Keratinocyte (primary cell): ENCODE measurements around the gene NOS1AP. TPM values are rescaled to one million over a fixed set of nuclear protein-coding genes. Genes with fewer than 3 reads are reported as not detected.

Source experiments
- DNase-seq: peaks from one replicate; pipeline ENCODE4 v3.0.0-alpha.2; 2011; ENCODE audit warnings: low read depth, missing footprints, low spot score
- FAIRE-seq: peaks from 2 replicates; lab custom pipeline; 2011; peaks lifted over from hg19 to GRCh38; lab: Jason Lieb, UNC
- H2AFZ ChIP-seq: 2 replicates; pipeline ENCODE4 v1.6.0; 2012; ENCODE audit warnings: low read length, control low read depth, inconsistent platforms; ENCODE audit not compliant: control insufficient read depth
- H3K27ac ChIP-seq: 2 replicates; pipeline ENCODE4 v1.5.1; 2011; ENCODE audit warnings: low read length; ENCODE audit not compliant: control insufficient read depth, insufficient read depth
- H3K27me3 ChIP-seq: 3 replicates; pipeline ENCODE4 v1.6.0; 2011; ENCODE audit warnings: low read length; ENCODE audit not compliant: control insufficient read depth, insufficient read depth; ENCODE audit errors: extremely low read depth
- H3K36me3 ChIP-seq, 2 experiments: 2 replicates in 1 of 2; 3 replicates in 1 of 2; pipeline ENCODE4 v1.5.1; 2011; ENCODE audit warnings: low read length in 2 of 2, mild to moderate bottlenecking in 1 of 2; ENCODE audit not compliant: control insufficient read depth in 2 of 2, insufficient read depth in 2 of 2; ENCODE audit errors: extremely low read depth in 1 of 2
- H3K4me1 ChIP-seq: 3 replicates; pipeline ENCODE4 v1.5.1; 2011; ENCODE audit warnings: low read length; ENCODE audit not compliant: control insufficient read depth, insufficient read depth; ENCODE audit errors: extremely low read depth
- H3K4me2 ChIP-seq: 3 replicates; pipeline ENCODE4 v1.6.0; 2011; ENCODE audit warnings: low read depth, low read length; ENCODE audit not compliant: control insufficient read depth, insufficient read depth; ENCODE audit errors: extremely low read depth
- H3K4me3 ChIP-seq, 3 experiments: fragments of 200-600 bp in 1 of 3; sonication (generic) in 1 of 3; 2 replicates in 2 of 3; 3 replicates in 1 of 3; pipeline ENCODE4 v1.5.1; 2011 to 2016; ENCODE audit warnings: low read length in 3 of 3, mild to moderate bottlenecking in 3 of 3, control low read depth in 2 of 3, inconsistent platforms in 1 of 3, low read depth in 1 of 3, mixed read lengths in 1 of 3, mixed run types in 1 of 3, moderate library complexity in 1 of 3; ENCODE audit not compliant: control insufficient read depth in 2 of 3, insufficient read depth in 2 of 3; ENCODE audit errors: extremely low read depth in 1 of 3
- H3K79me2 ChIP-seq: 2 replicates; pipeline ENCODE4 v1.6.0; 2012; ENCODE audit warnings: low read length; ENCODE audit not compliant: control insufficient read depth, insufficient read depth
- H3K9ac ChIP-seq: 3 replicates; pipeline ENCODE4 v1.6.0; 2011; ENCODE audit warnings: low read length; ENCODE audit not compliant: control insufficient read depth, insufficient read depth; ENCODE audit errors: extremely low read depth
- H3K9me1 ChIP-seq: 3 replicates; pipeline ENCODE4 v1.6.0; 2011; ENCODE audit warnings: low read length; ENCODE audit not compliant: control insufficient read depth, insufficient read depth; ENCODE audit errors: extremely low read depth
- H3K9me3 ChIP-seq: 2 replicates; pipeline ENCODE4 v1.5.1; 2012; ENCODE audit warnings: low read depth, low read length; ENCODE audit not compliant: control insufficient read depth
- H4K20me1 ChIP-seq: 3 replicates; pipeline ENCODE4 v1.6.0; 2011; ENCODE audit warnings: low read length; ENCODE audit not compliant: control insufficient read depth, insufficient read depth; ENCODE audit errors: extremely low read depth
- CTCF ChIP-seq, 3 experiments: IDR thresholded peaks in 1 of 3; conservative IDR thresholded peaks in 1 of 3; optimal IDR thresholded peaks in 1 of 3; 2 replicates in 2 of 3; 3 replicates in 1 of 3; pipeline versions ENCODE3 to v1.5.1; 2011; ENCODE audit warnings: low read length in 3 of 3, mild to moderate bottlenecking in 3 of 3, moderate library complexity in 2 of 3, control low read depth in 1 of 3, inconsistent platforms in 1 of 3; ENCODE audit not compliant: insufficient read depth in 2 of 3; ENCODE audit errors: extremely low read depth in 1 of 3
- EZH2 ChIP-seq: IDR thresholded peaks from one replicate; pipeline ENCODE4 v1.6.1; 2012; ENCODE audit warnings: inconsistent platforms, mild to moderate bottlenecking, low read length, moderate library complexity
- dilution Hi-C: fragments of 300-500 bp; cut with MboI; formaldehyde crosslinking; loops from one replicate; pipeline ENCODE4 v1.7.0; 2020; ENCODE audit warnings: low sequenced_read_pairs; ENCODE audit not compliant: extremely low pct_ligation_motif_present
- polyA plus RNA-seq, 5 experiments: library from polyadenylated mRNA; depleted of rRNA in 3 of 5; stranded (reverse) in 3 of 5; stranded (forward) in 1 of 5; unstranded in 1 of 5; fragments of >200 nt; gene quantifications; 1 replicate in 1 of 5; 2 replicates in 3 of 5; 3 replicates in 1 of 5; pipeline versions ENCODE4 v1.2.1 to v1.2.3, GENCODE V29; 2011 to 2012; ENCODE audit warnings: missing spikeins in 2 of 5, low read depth in 1 of 5, low replicate concordance in 1 of 5

The NOS1AP gene
- polyA plus RNA-seq, 1 donor (not counting 4 experiments of a cell fraction or from before 2014, with no cell fraction given): not detected

GRCh38 chr1:162059721-162060120 is 9.8 kb upstream of the NOS1AP start:
- Histone ChIP-seq H3K9ac (no peak overlapping the region), H4K20me1 (no peaks in the 10 kb centered on the region), H3K79me2 (no peaks in the 10 kb centered on the region), H3K27ac (no peak overlapping the region), H3K9me1 (no peaks in the 10 kb centered on the region), H3K4me3 (no peak overlapping the region), H3K36me3 (no peaks in the 10 kb centered on the region), H3K4me1 (peaks cover 7% of the 10 kb centered on the region), H2AFZ (no peak overlapping the region), H3K4me2 (no peak overlapping the region), H3K9me3 (no peaks in the 10 kb centered on the region), H3K27me3 (no peaks in the 10 kb centered on the region)
- dilution Hi-C loops: no loop called here
- FAIRE-seq (no peak), DNase-seq (no peak)
- TF ChIP-seq EZH2 (no peak), CTCF (optimal IDR thresholded peaks at IDR 0.05 in 1 of 3, IDR thresholded peaks at IDR 0.05 in 1 of 3, conservative IDR thresholded peaks at IDR 0.05 in 1 of 3; ENCODE audit: extremely low read depth in 1 of 3, insufficient read depth in 2 of 3, low read length in 3 of 3) (no peak)

- Histone ChIP-seq H3K9me1 (no peaks in the 10 kb centered on the region), H3K9ac (no peak overlapping the region), H3K4me2 (no peak overlapping the region), H3K27me3 (no peaks in the 10 kb centered on the region), H3K9me3 (no peaks in the 10 kb centered on the region), H4K20me1 (no peaks in the 10 kb centered on the region), H2AFZ (no peak overlapping the region), H3K79me2 (no peaks in the 10 kb centered on the region), H3K27ac (no peak overlapping the region), H3K36me3 (no peaks in the 10 kb centered on the region), H3K4me3 (no peak overlapping the region), H3K4me1 (peaks cover 2% of the 10 kb centered on the region)
- FAIRE-seq (no peak), DNase-seq (no peak)
- dilution Hi-C loops: no loop called here
- TF ChIP-seq CTCF (optimal IDR thresholded peaks at IDR 0.05 in 1 of 3, IDR thresholded peaks at IDR 0.05 in 1 of 3, conservative IDR thresholded peaks at IDR 0.05 in 1 of 3; ENCODE audit: extremely low read depth in 1 of 3, insufficient read depth in 2 of 3, low read length in 3 of 3): no peak
- no peak for TF ChIP-seq EZH2
These were observed 9.2 kb upstream of the NOS1AP start for GRCh38 chr1:162060314-162060713.
